Loucy (cell line): Measurements from ENCODE around the gene SSBP3.

Experiments
- H2AFZ ChIP-seq: fragments of 200-600 bp; sonication (generic); 2 replicates; pipeline ENCODE4 v1.6.0; 2016; ENCODE audit warnings: antibody characterized with exemption, mild to moderate bottlenecking, low read length, moderate library complexity
- H3F3A ChIP-seq: fragments of 200-600 bp; 2 replicates; pipeline ENCODE4 v1.6.0; 2016; ENCODE audit warnings: antibody characterized with exemption, low read depth, mild to moderate bottlenecking
- H3K27me3 ChIP-seq: fragments of 200-600 bp; sonication (generic); 2 replicates; pipeline ENCODE4 v1.6.1; 2014; ENCODE audit warnings: low read length, mild to moderate bottlenecking; ENCODE audit not compliant: insufficient read depth, poor library complexity, severe bottlenecking
- H3K36me3 ChIP-seq: fragments of 200-600 bp; sonication (generic); 2 replicates; pipeline ENCODE4 v1.6.1; 2016; ENCODE audit warnings: low read length; ENCODE audit not compliant: insufficient read depth
- H3K4me1 ChIP-seq: fragments of 200-600 bp; sonication (generic); 2 replicates; pipeline ENCODE4 v1.5.1; 2014; ENCODE audit warnings: low read length, mild to moderate bottlenecking; ENCODE audit not compliant: insufficient read depth, poor library complexity, severe bottlenecking
- H3K4me2 ChIP-seq: fragments of 200-600 bp; sonication (generic); 2 replicates; pipeline ENCODE4 v1.6.0; 2014; ENCODE audit warnings: antibody characterized with exemption, low read length, low read depth, mild to moderate bottlenecking; ENCODE audit not compliant: poor library complexity, severe bottlenecking
- H3K4me3 ChIP-seq: fragments of 200-600 bp; sonication (generic); 2 replicates; pipeline ENCODE4 v1.5.1; 2014; ENCODE audit warnings: low read length, mild to moderate bottlenecking, mixed read lengths; ENCODE audit not compliant: poor library complexity, severe bottlenecking
- H3K79me2 ChIP-seq: fragments of 200-600 bp; sonication (generic); 2 replicates; pipeline ENCODE4 v1.6.1; 2014; ENCODE audit warnings: low read length; ENCODE audit not compliant: insufficient read depth
- H3K9ac ChIP-seq: fragments of 200-600 bp; sonication (generic); 2 replicates; pipeline ENCODE4 v1.6.0; 2014; ENCODE audit warnings: mild to moderate bottlenecking, low read depth, low read length, moderate library complexity; ENCODE audit not compliant: poor library complexity, severe bottlenecking
- H3K9me2 ChIP-seq: fragments of 200-600 bp; sonication (generic); replicated peaks from 2 replicates; pipeline ENCODE4 v1.6.1; 2016; ENCODE audit warnings: low read depth, low read length, mixed read lengths
- H3K9me3 ChIP-seq: fragments of 200-600 bp; sonication (generic); 2 replicates; pipeline ENCODE4 v1.6.1; 2014; ENCODE audit warnings: mild to moderate bottlenecking, antibody characterized with exemption, low read length, low read depth; ENCODE audit not compliant: insufficient read depth
- H4K20me1 ChIP-seq: fragments of 200-600 bp; sonication (generic); 2 replicates; pipeline ENCODE4 v1.6.0; 2014; ENCODE audit warnings: antibody characterized with exemption, low read length, mild to moderate bottlenecking; ENCODE audit not compliant: insufficient read depth, poor library complexity, severe bottlenecking
- CTCF ChIP-seq: fragments of 200-600 bp; sonication (generic); conservative IDR thresholded peaks from 2 replicates; pipeline ENCODE4 v1.5.1; 2014; ENCODE audit warnings: mild to moderate bottlenecking, antibody characterized with exemption, low read length
- EZH2phosphoT487 ChIP-seq: fragments of 200-600 bp; IDR thresholded peaks from 2 replicates; pipeline ENCODE4 v1.6.1; 2018; ENCODE audit warnings: antibody characterized with exemption, mild to moderate bottlenecking, moderate library complexity, borderline replicate concordance

Gene SSBP3

GRCh38 chr1:54358503-54359168 lies 47.6 kb downstream of the SSBP3 start:
- Histone ChIP-seq H3K27me3 (no peaks in the 10 kb centered on the region), H3K9me2 (no peaks in the 10 kb centered on the region), H3K79me2 (peaks cover 88% of the 10 kb centered on the region), H3F3A (no peaks in the 10 kb centered on the region), H3K9ac (no peak overlapping the region), H3K4me1 (no peaks in the 10 kb centered on the region), H3K4me3 (no peak overlapping the region), H3K9me3 (no peaks in the 10 kb centered on the region), H3K4me2 (no peak overlapping the region), H4K20me1 (peaks cover 34% of the 10 kb centered on the region), H2AFZ (no peak overlapping the region), H3K36me3 (peaks cover 28% of the 10 kb centered on the region; the same call in 1 of the 2 replicates)
- no peak for TF ChIP-seq CTCF
- TF ChIP-seq EZH2phosphoT487, result no peak

GRCh38 chr1:54357967-54358366 lies 48.2 kb downstream of the SSBP3 start:
- no peak overlapping the region for H3K4me2 ChIP-seq
- TF ChIP-seq CTCF (no peak), EZH2phosphoT487 (no peak)
- H3K9ac ChIP-seq, result no peak overlapping the region
- peaks cover 88% of the 10 kb centered on the region for H3K79me2 ChIP-seq
- no peaks in the 10 kb centered on the region for H3F3A ChIP-seq
- H3K27me3 ChIP-seq, result no peaks in the 10 kb centered on the region
- no peaks in the 10 kb centered on the region for H3K9me2 ChIP-seq
- H3K4me3 ChIP-seq, result no peak overlapping the region
- no peaks in the 10 kb centered on the region for H3K9me3 ChIP-seq
- H4K20me1 ChIP-seq, result peaks cover 34% of the 10 kb centered on the region
- no peaks in the 10 kb centered on the region for H3K4me1 ChIP-seq
- no peak overlapping the region for H2AFZ ChIP-seq
- H3K36me3 ChIP-seq, result peaks cover 28% of the 10 kb centered on the region; the same call in 1 of the 2 replicates

- no peaks in the 10 kb centered on the region for H3F3A ChIP-seq
- peaks cover 26% of the 10 kb centered on the region for H4K20me1 ChIP-seq
- no peaks in the 10 kb centered on the region for H3K27me3 ChIP-seq
- TF ChIP-seq EZH2phosphoT487 (no peak), CTCF (no peak)
- H3K79me2 ChIP-seq, result peaks cover 88% of the 10 kb centered on the region
- H3K36me3 ChIP-seq, result peaks cover 28% of the 10 kb centered on the region; the same call in 1 of the 2 replicates
- H3K9ac ChIP-seq, result no peak overlapping the region
- no peaks in the 10 kb centered on the region for H3K9me3 ChIP-seq
- H3K4me1 ChIP-seq, result no peaks in the 10 kb centered on the region
- H3K9me2 ChIP-seq, result no peaks in the 10 kb centered on the region
- no peak overlapping the region for H2AFZ ChIP-seq
- no peak overlapping the region for H3K4me3 ChIP-seq
- no peak overlapping the region for H3K4me2 ChIP-seq
Observed at GRCh38 chr1:54356680-54357147, 49.5 kb downstream of the SSBP3 start.
